ENCODE measurements around the gene PHOSPHO1. TPM values are rescaled to one million over a fixed set of nuclear protein-coding genes. Genes with fewer than 3 reads are reported as not detected.
"Not testable (repeated sequence)": the region's sequence is repeated elsewhere in the genome, so short reads cannot be mapped to it uniquely, and the experiment has no call there.

PHOSPHO1 gene
- total RNA-seq, 1 donor: 0.09 TPM

- no peak for TF ChIP-seq CTCF (IDR thresholded peaks at IDR 0.05; ENCODE audit: insufficient read depth, low read length)
- H3K4me3 ChIP-seq (ENCODE audit: low read depth, low read length): no peak overlapping the region
- DNase-seq (ENCODE audit: low read depth): no peak
Measured at GRCh38 chr17:49183801-49184200, 46.8 kb downstream of the PHOSPHO1 start.

- no peak overlapping the region for H3K4me3 ChIP-seq (ENCODE audit: low read depth, low read length)
- no peak for DNase-seq (ENCODE audit: low read depth)
- no peak for TF ChIP-seq CTCF (IDR thresholded peaks at IDR 0.05; ENCODE audit: insufficient read depth, low read length)
Measured at GRCh38 chr17:49183341-49183740, 47.2 kb downstream of the PHOSPHO1 start.

DNA sequence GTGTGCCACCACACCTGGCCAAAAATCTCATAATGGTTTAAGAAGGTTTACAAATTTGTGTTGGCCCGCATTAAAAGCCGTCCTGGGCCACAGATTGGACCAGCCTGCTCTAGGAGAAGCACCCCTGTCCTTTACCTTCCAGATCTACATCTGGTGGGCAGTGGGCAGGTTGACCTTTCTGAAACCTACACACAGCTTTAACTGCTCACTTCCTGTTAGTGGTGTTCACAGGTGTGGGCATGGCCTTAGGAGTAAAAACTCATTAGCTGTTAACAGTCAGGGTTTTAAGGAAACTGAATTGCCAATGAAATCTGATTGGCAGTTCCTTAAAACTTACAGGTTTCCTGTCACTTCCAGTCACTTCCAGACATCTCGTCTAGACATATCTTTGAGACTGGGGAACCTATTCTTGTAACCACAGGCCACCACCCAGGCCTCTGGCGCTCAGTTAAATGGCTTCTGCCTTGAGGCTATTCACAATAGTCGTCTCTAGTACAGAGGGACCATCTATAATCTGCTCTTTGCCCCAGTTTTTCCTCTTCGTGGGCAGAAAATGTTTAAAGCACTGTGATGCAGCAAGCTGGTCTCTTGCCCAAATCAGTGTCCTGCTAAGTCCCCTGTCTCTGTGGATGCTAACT is 49.5 kb downstream of the PHOSPHO1 start:
- no peak for DNase-seq (ENCODE audit: low read depth)
- H3K4me3 ChIP-seq (ENCODE audit: low read depth, low read length): no peak overlapping the region
- TF ChIP-seq CTCF (IDR thresholded peaks at IDR 0.05; ENCODE audit: insufficient read depth, low read length): no peak

- H3K4me3 ChIP-seq (ENCODE audit: low read depth, low read length): no peak overlapping the region
- DNase-seq (ENCODE audit: low read depth): peak; percentile 69
- peak; percentile 86 for TF ChIP-seq CTCF (IDR thresholded peaks at IDR 0.05; ENCODE audit: insufficient read depth, low read length)
Measured at GRCh38 chr17:49180303-49180702, 50.3 kb downstream of the PHOSPHO1 start.

- not testable (repeated sequence) for H3K4me3 ChIP-seq (ENCODE audit: low read depth, low read length); DNase-seq (ENCODE audit: low read depth)
Measured at GRCh38 chr17:49175978-49176377, 54.6 kb downstream of the PHOSPHO1 start.

Other genes with a start within 250 kb of the PHOSPHO1 start
- 0.49 and 5.0 TPM in 2 replicates for gene IGF2BP1, start 233.4 kb downstream of the PHOSPHO1 start, total RNA-seq (ENCODE audit: low replicate concordance)
- gene B4GALNT2, start 98.0 kb downstream of the PHOSPHO1 start, total RNA-seq (ENCODE audit: low replicate concordance): 0.45 TPM in 1 of 2 replicates, not detected in the other
- 0.45 TPM in 1 of 2 replicates, not detected in the other for gene GNGT2, start 20.2 kb downstream of the PHOSPHO1 start, total RNA-seq (ENCODE audit: low replicate concordance)
- gene ABI3, start 20.1 kb downstream of the PHOSPHO1 start, total RNA-seq (ENCODE audit: low replicate concordance): 0.18 TPM in 1 of 2 replicates, not detected in the other
- gene ZNF652, start 131.5 kb upstream of the PHOSPHO1 start, total RNA-seq (ENCODE audit: low replicate concordance): 25.6 and 27.7 TPM in 2 replicates
- gene PHB1, start 184.1 kb upstream of the PHOSPHO1 start, total RNA-seq (ENCODE audit: low replicate concordance): 48.3 and 103 TPM in 2 replicates